ENCODE measurements around the gene LRCH1.

The LRCH1 gene

GRCh38 chr13:46667687-46668281 is 114.8 kb downstream of the LRCH1 start:
- Histone ChIP-seq H3K9me3 (ENCODE audit: control insufficient read depth, insufficient read depth, low read length) (no peaks in the 10 kb centered on the region), H3K4me1 (ENCODE audit: control insufficient read depth, insufficient read depth, low read length) (peaks cover 48% of the 10 kb centered on the region), H3K4me3 (ENCODE audit: low read depth, low read length) (no peak overlapping the region), H3K36me3 (ENCODE audit: control insufficient read depth, insufficient read depth, low read length) (no peaks in the 10 kb centered on the region), H3K27me3 (ENCODE audit: control insufficient read depth, insufficient read depth, low read length) (no peaks in the 10 kb centered on the region), H3K9ac (ENCODE audit: low read depth, low read length) (no peak overlapping the region), H3K27ac (ENCODE audit: low read depth, low read length) (no peak overlapping the region)

- Histone ChIP-seq H3K4me3 (ENCODE audit: low read depth, low read length) (no peak overlapping the region), H3K9ac (ENCODE audit: low read depth, low read length) (no peak overlapping the region)
Measured at GRCh38 chr13:46668302-46668720, 115.3 kb downstream of the LRCH1 start.

GRCh38 chr13:46668931-46669525 is 116.1 kb downstream of the LRCH1 start:
- no peak overlapping the region for H3K9ac ChIP-seq (ENCODE audit: low read depth, low read length)
- no peaks in the 10 kb centered on the region for H3K36me3 ChIP-seq (ENCODE audit: control insufficient read depth, insufficient read depth, low read length)
- no peaks in the 10 kb centered on the region for H3K9me3 ChIP-seq (ENCODE audit: control insufficient read depth, insufficient read depth, low read length)
- H3K27ac ChIP-seq (ENCODE audit: low read depth, low read length): no peak overlapping the region
- H3K27me3 ChIP-seq (ENCODE audit: control insufficient read depth, insufficient read depth, low read length): no peaks in the 10 kb centered on the region
- H3K4me3 ChIP-seq (ENCODE audit: low read depth, low read length): no peak overlapping the region
- peaks cover 37% of the 10 kb centered on the region for H3K4me1 ChIP-seq (ENCODE audit: control insufficient read depth, insufficient read depth, low read length)

More at GRCh38 chr13:46668302-46668720, 115.3 kb downstream of the LRCH1 start:
- Histone ChIP-seq H3K36me3 (ENCODE audit: control insufficient read depth, insufficient read depth, low read length) (no peaks in the 10 kb centered on the region), H3K9me3 (ENCODE audit: control insufficient read depth, insufficient read depth, low read length) (no peaks in the 10 kb centered on the region), H3K27ac (ENCODE audit: low read depth, low read length) (no peak overlapping the region), H3K4me1 (ENCODE audit: control insufficient read depth, insufficient read depth, low read length) (peaks cover 43% of the 10 kb centered on the region), H3K27me3 (ENCODE audit: control insufficient read depth, insufficient read depth, low read length) (no peaks in the 10 kb centered on the region)

- H3K9me3 ChIP-seq (ENCODE audit: control insufficient read depth, insufficient read depth, low read length): no peaks in the 10 kb centered on the region
- no peaks in the 10 kb centered on the region for H3K36me3 ChIP-seq (ENCODE audit: control insufficient read depth, insufficient read depth, low read length)
- H3K4me1 ChIP-seq (ENCODE audit: control insufficient read depth, insufficient read depth, low read length): peaks cover 8% of the 10 kb centered on the region; the same call in 1 of the 2 replicates
- H3K27ac ChIP-seq (ENCODE audit: low read depth, low read length): no peak overlapping the region
- no peak overlapping the region for H3K4me3 ChIP-seq (ENCODE audit: low read depth, low read length)
- no peak overlapping the region for H3K9ac ChIP-seq (ENCODE audit: low read depth, low read length)
- no peaks in the 10 kb centered on the region for H3K27me3 ChIP-seq (ENCODE audit: control insufficient read depth, insufficient read depth, low read length)
Measured at GRCh38 chr13:46672338-46673090, 119.5 kb downstream of the LRCH1 start.

GRCh38 chr13:46675016-46675415 is 122.0 kb downstream of the LRCH1 start:
- peaks cover 5% of the 10 kb centered on the region; the same call in 1 of the 2 replicates for H3K4me1 ChIP-seq (ENCODE audit: control insufficient read depth, insufficient read depth, low read length)
- no peaks in the 10 kb centered on the region for H3K27me3 ChIP-seq (ENCODE audit: control insufficient read depth, insufficient read depth, low read length)
- H3K9ac ChIP-seq (ENCODE audit: low read depth, low read length): no peak overlapping the region
- H3K36me3 ChIP-seq (ENCODE audit: control insufficient read depth, insufficient read depth, low read length): no peaks in the 10 kb centered on the region
- H3K9me3 ChIP-seq (ENCODE audit: control insufficient read depth, insufficient read depth, low read length): no peaks in the 10 kb centered on the region
- H3K27ac ChIP-seq (ENCODE audit: low read depth, low read length): no peak overlapping the region
- H3K4me3 ChIP-seq (ENCODE audit: low read depth, low read length): no peak overlapping the region

GRCh38 chr13:46676378-46676725 is 123.4 kb downstream of the LRCH1 start:
- Histone ChIP-seq H3K9ac (ENCODE audit: low read depth, low read length) (no peak overlapping the region), H3K27ac (ENCODE audit: low read depth, low read length) (no peak overlapping the region), H3K4me3 (ENCODE audit: low read depth, low read length) (no peak overlapping the region), H3K36me3 (ENCODE audit: control insufficient read depth, insufficient read depth, low read length) (no peaks in the 10 kb centered on the region), H3K27me3 (ENCODE audit: control insufficient read depth, insufficient read depth, low read length) (no peaks in the 10 kb centered on the region), H3K4me1 (ENCODE audit: control insufficient read depth, insufficient read depth, low read length) (peaks cover 5% of the 10 kb centered on the region; the same call in 1 of the 2 replicates), H3K9me3 (ENCODE audit: control insufficient read depth, insufficient read depth, low read length) (no peaks in the 10 kb centered on the region)

- H3K4me1 ChIP-seq (ENCODE audit: control insufficient read depth, insufficient read depth, low read length): peaks cover 17% of the 10 kb centered on the region
Measured at GRCh38 chr13:46679369-46680120, 126.6 kb downstream of the LRCH1 start.

GRCh38 chr13:46682015-46682414 is 129.0 kb downstream of the LRCH1 start:
- no peaks in the 10 kb centered on the region for H3K27me3 ChIP-seq (ENCODE audit: control insufficient read depth, insufficient read depth, low read length)
- H3K9ac ChIP-seq (ENCODE audit: low read depth, low read length): no peak overlapping the region
- H3K4me3 ChIP-seq (ENCODE audit: low read depth, low read length): no peak overlapping the region
- H3K9me3 ChIP-seq (ENCODE audit: control insufficient read depth, insufficient read depth, low read length): no peaks in the 10 kb centered on the region
- H3K27ac ChIP-seq (ENCODE audit: low read depth, low read length): no peak overlapping the region
- H3K36me3 ChIP-seq (ENCODE audit: control insufficient read depth, insufficient read depth, low read length): no peaks in the 10 kb centered on the region
- H3K4me1 ChIP-seq (ENCODE audit: control insufficient read depth, insufficient read depth, low read length): peaks cover 36% of the 10 kb centered on the region

More at GRCh38 chr13:46679369-46680120, 126.6 kb downstream of the LRCH1 start:
- no peak overlapping the region for H3K27ac ChIP-seq (ENCODE audit: low read depth, low read length)
- no peak overlapping the region for H3K9ac ChIP-seq (ENCODE audit: low read depth, low read length)
- H3K9me3 ChIP-seq (ENCODE audit: control insufficient read depth, insufficient read depth, low read length): no peaks in the 10 kb centered on the region
- no peaks in the 10 kb centered on the region for H3K27me3 ChIP-seq (ENCODE audit: control insufficient read depth, insufficient read depth, low read length)
- H3K4me3 ChIP-seq (ENCODE audit: low read depth, low read length): no peak overlapping the region
- no peaks in the 10 kb centered on the region for H3K36me3 ChIP-seq (ENCODE audit: control insufficient read depth, insufficient read depth, low read length)

- Histone ChIP-seq H3K4me3 (ENCODE audit: low read depth, low read length) (no peak overlapping the region), H3K36me3 (ENCODE audit: control insufficient read depth, insufficient read depth, low read length) (no peaks in the 10 kb centered on the region), H3K9me3 (ENCODE audit: control insufficient read depth, insufficient read depth, low read length) (no peaks in the 10 kb centered on the region), H3K27me3 (ENCODE audit: control insufficient read depth, insufficient read depth, low read length) (no peaks in the 10 kb centered on the region), H3K4me1 (ENCODE audit: control insufficient read depth, insufficient read depth, low read length) (peaks cover 43% of the 10 kb centered on the region), H3K9ac (ENCODE audit: low read depth, low read length) (no peak overlapping the region), H3K27ac (ENCODE audit: low read depth, low read length) (no peak overlapping the region)
Measured at GRCh38 chr13:46682707-46683106, 129.7 kb downstream of the LRCH1 start.

GRCh38 chr13:46683676-46684260 is 130.8 kb downstream of the LRCH1 start:
- Histone ChIP-seq H3K27ac (ENCODE audit: low read depth, low read length) (no peak overlapping the region), H3K4me3 (ENCODE audit: low read depth, low read length) (no peak overlapping the region), H3K27me3 (ENCODE audit: control insufficient read depth, insufficient read depth, low read length) (no peaks in the 10 kb centered on the region), H3K36me3 (ENCODE audit: control insufficient read depth, insufficient read depth, low read length) (no peaks in the 10 kb centered on the region), H3K4me1 (ENCODE audit: control insufficient read depth, insufficient read depth, low read length) (peaks cover 53% of the 10 kb centered on the region), H3K9ac (ENCODE audit: low read depth, low read length) (no peak overlapping the region), H3K9me3 (ENCODE audit: control insufficient read depth, insufficient read depth, low read length) (no peaks in the 10 kb centered on the region)
